Endothelial cell of umbilical vein (primary cell): ENCODE data around the gene MALAT1. TPM values are rescaled to one million over a fixed set of nuclear protein-coding genes. Genes with fewer than 3 reads are reported as not detected.

Experiments used
- BruUV-seq: library from RNA; stranded (reverse); fragments of 400-500 nt; replicated peaks from 2 replicates; lab custom pipeline; 2021; lab: Mats Ljungman, UMichigan
- CTCF ChIA-PET: fragments of 300-600, 350-600 bp; sonication (Branson Sonifier 250); formaldehyde crosslinking; loops from one replicate; lab custom pipeline; 2021; ENCODE audit warnings: antibody characterized with exemption, inconsistent platforms; lab: Charles Lee
- POLR2A ChIA-PET: fragments of 300-600, 350-600 bp; sonication (Branson Sonifier 250); formaldehyde crosslinking; loops from one replicate; lab custom pipeline; 2021; ENCODE audit warnings: antibody characterized with exemption, inconsistent platforms; lab: Charles Lee
- DNase-seq: peaks from one replicate; pipeline ENCODE4 v3.0.0-alpha.2; 2011; ENCODE audit warnings: low read depth, low spot score
- FAIRE-seq: peaks from 2 replicates; lab custom pipeline; 2011; peaks lifted over from hg19 to GRCh38; lab: Jason Lieb, UNC
- H2AFZ ChIP-seq: 2 replicates; pipeline ENCODE4 v1.6.0; 2012; ENCODE audit warnings: low read depth, low read length, control low read depth, inconsistent platforms
- H3K27ac ChIP-seq: 2 replicates; pipeline ENCODE4 v1.5.1; 2011; ENCODE audit warnings: low read depth, mild to moderate bottlenecking, control low read depth, low read length, moderate library complexity; ENCODE audit not compliant: insufficient read depth
- H3K27me3 ChIP-seq, 2 experiments: 2 replicates each; pipeline versions ENCODE4 v1.6.0 to v1.6.1; 2011; ENCODE audit warnings: low read length in 2 of 2, mixed read lengths in 1 of 2; ENCODE audit not compliant: control insufficient read depth in 2 of 2, insufficient read depth in 2 of 2
- H3K36me3 ChIP-seq, 2 experiments: 2 replicates in 1 of 2; 3 replicates in 1 of 2; pipeline ENCODE4 v1.5.1; 2011; ENCODE audit warnings: low read length in 2 of 2, mild to moderate bottlenecking in 1 of 2, moderate library complexity in 1 of 2; ENCODE audit not compliant: control insufficient read depth in 2 of 2, insufficient read depth in 2 of 2; ENCODE audit errors: extremely low read depth in 1 of 2
- H3K4me1 ChIP-seq: 3 replicates; pipeline ENCODE4 v1.5.1; 2011; ENCODE audit warnings: mild to moderate bottlenecking, low read length; ENCODE audit not compliant: control insufficient read depth, insufficient read depth; ENCODE audit errors: extremely low read depth
- H3K4me2 ChIP-seq: 2 replicates; pipeline ENCODE4 v1.6.1; 2011; ENCODE audit warnings: low read length, control low read depth, mixed read lengths; ENCODE audit not compliant: insufficient read depth
- H3K4me3 ChIP-seq, 3 experiments: fragments of 200-600 bp in 1 of 3; sonication (generic), shearing (Covaris generic) in 1 of 3; replicated peaks in 1 of 3; 2 replicates each; pipeline ENCODE4 v1.5.1; 2011 to 2016; ENCODE audit warnings: control low read depth in 3 of 3, low read length in 3 of 3, mild to moderate bottlenecking in 2 of 3, inconsistent platforms in 1 of 3, low read depth in 1 of 3, moderate library complexity in 1 of 3; ENCODE audit not compliant: insufficient read depth in 1 of 3
- H3K79me2 ChIP-seq: 2 replicates; pipeline ENCODE4 v1.6.0; 2012; ENCODE audit warnings: low read length, inconsistent platforms; ENCODE audit not compliant: control insufficient read depth, insufficient read depth
- H3K9ac ChIP-seq: replicated peaks from 2 replicates; pipeline ENCODE3; 2011; ENCODE audit warnings: low read length, control low read depth; ENCODE audit not compliant: insufficient read depth; ENCODE audit errors: extremely low read depth
- H3K9me1 ChIP-seq: replicated peaks from 3 replicates; pipeline ENCODE4 v1.6.0; 2011; ENCODE audit warnings: mild to moderate bottlenecking, low read length; ENCODE audit not compliant: control insufficient read depth, insufficient read depth; ENCODE audit errors: extremely low read depth
- H3K9me3 ChIP-seq: replicated peaks from 2 replicates; pipeline ENCODE4 v1.5.1; 2012; ENCODE audit warnings: low read length, inconsistent platforms; ENCODE audit not compliant: control insufficient read depth, insufficient read depth
- H4K20me1 ChIP-seq: replicated peaks from 2 replicates; pipeline ENCODE3; 2011; ENCODE audit warnings: mild to moderate bottlenecking, low read length; ENCODE audit not compliant: control insufficient read depth, insufficient read depth; ENCODE audit errors: extremely low read depth
- CTCF ChIP-seq, 2 donors: IDR thresholded peaks; 1 replicate in 1 of 2; 2 replicates in 1 of 2; pipeline ENCODE4 v1.5.1; 2011; ENCODE audit warnings: low read length in 2 of 2, mild to moderate bottlenecking in 2 of 2, moderate library complexity in 2 of 2, control low read depth in 1 of 2, inconsistent platforms in 1 of 2, low read depth in 1 of 2; ENCODE audit not compliant: insufficient read depth in 1 of 2; ENCODE audit errors: extremely low read depth in 1 of 2
- FOS ChIP-seq: IDR thresholded peaks from 2 replicates; pipeline ENCODE4 v1.6.1; 2011; ENCODE audit warnings: mild to moderate bottlenecking, low read length, moderate library complexity, borderline replicate concordance; ENCODE audit not compliant: insufficient read depth
- GATA2 ChIP-seq: IDR thresholded peaks from 2 replicates; pipeline ENCODE4 v1.7.0; 2011; ENCODE audit warnings: low read depth, mild to moderate bottlenecking, moderate library complexity, mixed read lengths, low read length; ENCODE audit not compliant: insufficient read length, insufficient read depth
- JUN ChIP-seq: IDR thresholded peaks from 2 replicates; pipeline ENCODE4 v1.6.1; 2011; ENCODE audit warnings: borderline replicate concordance, low read depth; ENCODE audit not compliant: insufficient read length, insufficient read depth
- MAX ChIP-seq: IDR thresholded peaks from 2 replicates; pipeline ENCODE4 v1.6.1; 2011; ENCODE audit not compliant: insufficient read depth, insufficient read length
- MYC ChIP-seq: IDR thresholded peaks from one replicate; pipeline ENCODE4 v1.6.1; 2011; ENCODE audit warnings: mild to moderate bottlenecking, low read depth, low read length
- POLR2A ChIP-seq: IDR thresholded peaks from 2 replicates; pipeline ENCODE4 v1.6.1; 2012; ENCODE audit warnings: low read depth, mild to moderate bottlenecking, control low read depth, low read length
- POLR2AphosphoS5 ChIP-seq: IDR thresholded peaks from 2 replicates; pipeline ENCODE4 v1.6.1; 2012; ENCODE audit warnings: low read depth, mild to moderate bottlenecking, control low read depth, low read length, moderate library complexity; ENCODE audit not compliant: insufficient read depth
- dilution Hi-C: fragments of 300-500 bp; cut with MboI; formaldehyde crosslinking; loops from one replicate; pipeline ENCODE4 v1.15.0; 2019; ENCODE audit warnings: low sequenced_read_pairs; ENCODE audit not compliant: extremely low pct_ligation_motif_present
- intact Hi-C: fragments of 100-400 bp; cut with micrococcal nuclease; formaldehyde crosslinking; loops from one replicate; pipeline ENCODE4 v1.10.0; 2022
- polyA plus RNA-seq, 4 experiments: library from polyadenylated mRNA; depleted of rRNA in 3 of 4; stranded (reverse) in 3 of 4; unstranded in 1 of 4; fragments of >200 nt; gene quantifications; 2 replicates each; pipeline versions ENCODE4 v1.2.1 to v1.2.3, GENCODE V29; 2011 to 2012; ENCODE audit warnings: missing spikeins in 1 of 4
- total RNA-seq: library from RNA; stranded (reverse); gene quantifications from 2 replicates; pipeline ENCODE4 v1.2.3, GENCODE V29; 2021

The MALAT1 gene
- total and polyA plus RNA-seq, 2 donors (not counting 3 experiments of a cell fraction or from before 2014, with no cell fraction given) = 491 to 7,529 TPM

- intact Hi-C loops = loop anchor here (1.0 kb wide), 4 partner anchors 15 to 48 kb away; partner anchors contain the start of genes FAM89B and SCYL1
- POLR2A ChIA-PET = interaction anchor here (1.1 kb wide), 2 partner anchors 17 to 19 kb away, joined by 3 read pairs; partner anchors contain the start of gene LTBP3
Observed at GRCh38 chr11:65539744-65540289, 41.0 kb downstream of the MALAT1 start.

More at GRCh38 chr11:65539744-65540289, 41.0 kb downstream of the MALAT1 start:
- CTCF ChIA-PET = interaction anchor here (0.6 to 6.1 kb wide), 16 partner anchors 9 to 345 kb away, joined by 3 to 206 read pairs (median 10); partner anchors contain the start of genes EHBP1L1, FAM89B, KCNK7 and PCNX3
- Histone ChIP-seq H4K20me1 (no peaks in the 10 kb centered on the region), H3K4me1 (peaks cover 6% of the 10 kb centered on the region), H3K4me3 (peak overlapping the region in 1 of 3 experiments; percentile 38), H3K79me2 (no peaks in the 10 kb centered on the region), H3K9me1 (no peaks in the 10 kb centered on the region), H3K27me3 (no peaks in the 10 kb centered on the region), H2AFZ (no peak overlapping the region), H3K9ac (no peak overlapping the region), H3K36me3 (peaks cover 3 to 30% of the 10 kb centered on the region in 2 experiments), H3K4me2 (peak overlapping the region; percentile 4), H3K27ac (no peak overlapping the region), H3K9me3 (no peaks in the 10 kb centered on the region)
- DNase-seq = no peak
- BruUV-seq = no TSS peak
- no peak for FAIRE-seq
- no peak for TF ChIP-seq JUN
- TF ChIP-seq POLR2A = no peak
- TF ChIP-seq MAX = no peak
- TF ChIP-seq GATA2 = no peak
- TF ChIP-seq POLR2AphosphoS5 = peak; percentile 56
- TF ChIP-seq FOS = no peak
- no peak for TF ChIP-seq MYC
- TF ChIP-seq CTCF (IDR thresholded peaks at IDR 0.05; ENCODE audit: extremely low read depth in 1 of 2, insufficient read depth in 1 of 2, low read depth in 1 of 2, low read length in 2 of 2) = no peak
- dilution Hi-C loops = no loop called here
